Glutamatergic neuron (in vitro differentiated cells): ENCODE data around the gene ACSF2. TPM values are rescaled to one million over a fixed set of nuclear protein-coding genes. Genes with fewer than 3 reads are reported as not detected.

ENCODE experiments used
- DNase-seq: peaks from one replicate; pipeline ENCODE4 v3.0.0; 2022
- H3K27ac Mint-ChIP-seq: one replicate; pipeline ENCODE4 v1.8.0; 2020; ENCODE audit warnings: mild to moderate bottlenecking, mixed read lengths, inconsistent platforms; ENCODE audit not compliant: unreplicated experiment
- H3K27me3 Mint-ChIP-seq: one replicate; pipeline ENCODE4 v1.8.0; 2020; ENCODE audit warnings: mild to moderate bottlenecking, moderate library complexity, mixed read lengths, inconsistent platforms; ENCODE audit not compliant: unreplicated experiment
- H3K36me3 Mint-ChIP-seq: one replicate; pipeline ENCODE4 v1.8.0; 2020; ENCODE audit warnings: mild to moderate bottlenecking, mixed read lengths, inconsistent platforms; ENCODE audit not compliant: unreplicated experiment
- H3K4me1 Mint-ChIP-seq: one replicate; pipeline ENCODE4 v1.8.0; 2020; ENCODE audit warnings: mild to moderate bottlenecking, low read depth, mixed read lengths, inconsistent platforms; ENCODE audit not compliant: unreplicated experiment
- H3K4me3 Mint-ChIP-seq: one replicate; pipeline ENCODE4 v1.8.0; 2020; ENCODE audit warnings: mild to moderate bottlenecking, mixed read lengths, inconsistent platforms; ENCODE audit not compliant: unreplicated experiment
- H3K9me3 Mint-ChIP-seq: one replicate; pipeline ENCODE4 v1.8.0; 2020; ENCODE audit warnings: mild to moderate bottlenecking, moderate library complexity, mixed read lengths, inconsistent platforms; ENCODE audit not compliant: unreplicated experiment
- CTCF ChIP-seq: fragments of 200-600 bp; sonication (generic); IDR thresholded peaks from one replicate; pipeline ENCODE4 v1.5.0; 2021; ENCODE audit not compliant: partially characterized antibody, unreplicated experiment
- total RNA-seq: library from RNA; stranded (reverse); fragmentation: NEBNext Ultra II Directional; extraction: Animal tissue kit (Norgen Biotek cat#: 25700); gene quantifications from one replicate; pipeline ENCODE4 v1.2.1, GENCODE V29; 2021; ENCODE audit not compliant: unreplicated experiment

The ACSF2 gene
- total RNA-seq, 1 donor from 2014 or later, result 52.2 TPM

GRCh38 chr17:50507871-50508572, 82.0 kb downstream of the ACSF2 start, which contains the start of gene MYCBPAP:
Gene MYCBPAP (plus strand): TSS chr17:50508439. CDS start chr17:50508675, 236 bp downstream.
- peaks cover 6% of the 10 kb centered on the region for H3K9me3 Mint-ChIP-seq
- DNase-seq, result peak; percentile 85
- H3K27ac Mint-ChIP-seq, result peak within 1 kb of the TSS; percentile 82
- H3K36me3 Mint-ChIP-seq, result no peaks in the 10 kb centered on the region
- peak within 1 kb of the TSS; percentile 93 for H3K4me3 Mint-ChIP-seq
- no peak for TF ChIP-seq CTCF
- peaks cover 10% of the 10 kb centered on the region for H3K4me1 Mint-ChIP-seq
- H3K27me3 Mint-ChIP-seq, result peaks cover 12% of the 10 kb centered on the region

GRCh38 chr17:50508573-50509460, 82.8 kb downstream of the ACSF2 start:
- Mint-ChIP-seq H3K4me3 (peak overlapping the region; percentile 93), H3K4me1 (peaks cover 10% of the 10 kb centered on the region), H3K27ac (peak overlapping the region; percentile 46), H3K36me3 (no peaks in the 10 kb centered on the region), H3K27me3 (peaks cover 14% of the 10 kb centered on the region), H3K9me3 (peaks cover 6% of the 10 kb centered on the region)
- TF ChIP-seq CTCF, result no peak
- no peak for DNase-seq

GRCh38 chr17:50511058-50511457, 85.0 kb downstream of the ACSF2 start:
- peaks cover 4% of the 10 kb centered on the region for H3K9me3 Mint-ChIP-seq
- H3K4me3 Mint-ChIP-seq, result no peak overlapping the region
- H3K4me1 Mint-ChIP-seq, result peaks cover 10% of the 10 kb centered on the region
- TF ChIP-seq CTCF, result no peak
- no peak overlapping the region for H3K27ac Mint-ChIP-seq
- peaks cover 9% of the 10 kb centered on the region for H3K27me3 Mint-ChIP-seq
- no peak for DNase-seq
- H3K36me3 Mint-ChIP-seq, result no peaks in the 10 kb centered on the region

- Mint-ChIP-seq H3K9me3 (no peaks in the 10 kb centered on the region), H3K4me3 (no peak overlapping the region), H3K36me3 (no peaks in the 10 kb centered on the region), H3K27me3 (peaks cover 9% of the 10 kb centered on the region), H3K4me1 (peaks cover 13% of the 10 kb centered on the region), H3K27ac (no peak overlapping the region)
- no peak for DNase-seq
- TF ChIP-seq CTCF, result no peak
Observed at GRCh38 chr17:50513495-50513894, 87.5 kb downstream of the ACSF2 start.
